Effector CD8-positive, alpha-beta T cell (primary cell): ENCODE measurements around the gene NKD2.
A peak's percentile ranks its signal among the peaks of the same experiment; 100 is the strongest.
"Not testable (repeated sequence)": the region's sequence is repeated elsewhere in the genome, so short reads cannot be mapped to it uniquely, and the experiment has no call there.

Experiments
- DNase-seq: peaks from one replicate; lab custom pipeline; 2025; lab: John Stamatoyannopoulos, UW
- total RNA-seq, 4 experiments: gene quantifications; one replicate each; lab custom pipeline; 2026; lab: John Stamatoyannopoulos, UW

The NKD2 gene, protein sequence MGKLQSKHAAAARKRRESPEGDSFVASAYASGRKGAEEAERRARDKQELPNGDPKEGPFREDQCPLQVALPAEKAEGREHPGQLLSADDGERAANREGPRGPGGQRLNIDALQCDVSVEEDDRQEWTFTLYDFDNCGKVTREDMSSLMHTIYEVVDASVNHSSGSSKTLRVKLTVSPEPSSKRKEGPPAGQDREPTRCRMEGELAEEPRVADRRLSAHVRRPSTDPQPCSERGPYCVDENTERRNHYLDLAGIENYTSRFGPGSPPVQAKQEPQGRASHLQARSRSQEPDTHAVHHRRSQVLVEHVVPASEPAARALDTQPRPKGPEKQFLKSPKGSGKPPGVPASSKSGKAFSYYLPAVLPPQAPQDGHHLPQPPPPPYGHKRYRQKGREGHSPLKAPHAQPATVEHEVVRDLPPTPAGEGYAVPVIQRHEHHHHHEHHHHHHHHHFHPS
- total RNA-seq, result 0 to 0.49 (median 0.27) reads per million in 4 experiments

GRCh38 chr5:1008451-1009358, at the start of gene NKD2:
NKD2 (plus strand) TSS chr5:1008802; CDS start chr5:1009058, 256 bp downstream.
- DNase-seq, result peak; percentile 17

- no peak for DNase-seq
Measured at GRCh38 chr5:959581-960531, 48.7 kb upstream of the NKD2 start.

DNA sequence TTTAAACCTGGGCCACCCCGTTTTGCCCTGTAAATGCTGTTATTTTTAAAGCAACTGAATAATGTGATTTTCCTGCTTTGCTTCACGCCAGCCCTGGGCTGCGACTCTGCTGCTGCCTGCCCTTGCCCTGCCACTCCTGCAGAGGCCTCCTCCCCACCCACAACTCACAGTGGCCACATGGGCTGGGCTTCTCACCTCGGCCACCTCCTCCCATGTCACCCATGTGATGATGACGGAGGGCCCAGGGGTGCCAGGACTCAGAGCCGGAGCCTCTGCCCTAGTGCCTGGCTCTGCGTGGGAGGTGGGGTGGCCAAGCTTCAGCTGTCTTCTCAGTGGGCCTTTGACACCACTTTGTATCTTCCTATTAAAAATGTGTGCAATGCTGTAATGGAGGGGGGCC, 48.1 kb upstream of the NKD2 start:
- no peak for DNase-seq

GRCh38 chr5:961002-961710, 47.4 kb upstream of the NKD2 start:
- no peak for DNase-seq

- DNase-seq, result no peak
Measured at GRCh38 chr5:961711-962240, 46.8 kb upstream of the NKD2 start.

GRCh38 chr5:962386-962785, 46.2 kb upstream of the NKD2 start:
- DNase-seq, result no peak

DNA sequence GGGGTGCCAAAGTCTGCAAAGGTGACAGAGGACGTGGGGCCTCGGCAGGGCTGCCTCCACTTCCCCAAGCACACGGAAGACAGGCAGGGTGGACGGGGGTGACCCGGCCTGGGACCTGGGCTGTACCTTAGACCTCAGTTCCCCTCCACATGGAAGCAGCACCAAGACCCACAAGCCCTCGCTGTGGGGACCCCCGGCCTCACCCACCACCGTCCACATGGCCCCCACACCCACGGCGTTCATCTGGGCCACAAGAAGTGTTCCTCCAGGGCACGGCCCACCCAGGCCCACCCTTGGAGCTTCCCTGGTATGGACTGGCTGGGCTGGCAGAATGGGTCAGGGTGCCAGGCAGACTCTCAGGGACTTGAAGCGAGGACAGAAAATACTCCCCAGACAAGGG, 45.8 kb upstream of the NKD2 start:
- DNase-seq, result no peak

DNA sequence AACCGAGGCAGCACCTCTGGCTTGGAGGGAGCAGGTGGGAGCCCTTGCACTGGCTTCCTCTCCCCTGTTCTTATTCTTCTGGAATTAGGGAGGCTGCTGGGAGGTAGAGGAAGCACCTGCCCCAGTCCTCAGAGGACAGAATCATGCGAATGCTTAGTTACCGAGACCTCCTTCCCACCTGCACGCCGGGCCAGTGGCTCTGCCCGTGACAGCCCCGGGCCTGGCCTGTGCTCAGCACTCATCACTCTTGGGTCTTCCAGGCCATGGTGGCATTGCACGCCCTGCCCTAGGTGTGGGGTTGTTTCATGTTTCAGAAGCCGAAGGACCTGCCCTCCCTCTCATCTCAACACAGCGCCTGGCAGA, 45.3 kb upstream of the NKD2 start:
- no peak for DNase-seq

DNA sequence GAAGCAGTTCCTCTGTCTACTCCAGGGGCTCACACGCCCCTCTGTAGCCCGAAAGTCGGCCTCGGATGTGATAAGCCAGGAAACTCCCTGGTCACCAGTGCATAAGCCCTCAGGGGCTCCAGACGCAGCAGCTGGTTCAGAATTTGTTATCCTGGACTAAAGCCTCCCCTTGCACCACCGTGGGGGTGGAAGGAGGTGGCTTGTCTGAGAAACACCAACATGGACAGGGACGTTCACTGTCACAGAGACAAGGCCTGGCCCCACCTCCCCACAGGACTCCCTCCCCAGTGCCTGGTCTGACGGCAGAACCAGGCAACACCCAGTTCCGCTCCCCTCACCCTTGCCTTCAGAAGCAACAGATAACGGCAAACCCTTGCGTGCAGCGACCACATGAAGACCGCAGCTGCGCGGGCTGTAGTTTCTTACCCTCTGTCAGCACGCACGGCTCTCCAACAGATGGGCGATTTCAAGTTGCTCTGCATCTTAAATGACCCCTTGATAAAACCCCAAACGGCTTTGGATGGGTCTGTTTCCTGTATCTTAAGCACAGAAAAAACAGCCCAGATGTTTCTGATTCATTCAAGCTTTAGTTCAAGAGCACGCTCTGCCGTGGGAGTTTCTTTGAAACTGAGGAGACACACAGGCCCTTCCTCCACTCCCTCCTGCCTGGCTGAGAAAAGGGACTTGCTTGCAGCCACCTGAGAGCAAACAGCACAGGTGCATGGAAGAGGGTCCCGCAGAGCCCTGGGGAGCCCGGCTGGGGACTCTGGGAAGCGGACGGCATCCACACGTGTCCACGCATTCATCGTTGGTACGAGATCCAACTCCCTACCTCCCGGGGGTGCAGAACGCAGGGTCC, 44.7 kb upstream of the NKD2 start:
- peak; percentile 11 for DNase-seq

DNA sequence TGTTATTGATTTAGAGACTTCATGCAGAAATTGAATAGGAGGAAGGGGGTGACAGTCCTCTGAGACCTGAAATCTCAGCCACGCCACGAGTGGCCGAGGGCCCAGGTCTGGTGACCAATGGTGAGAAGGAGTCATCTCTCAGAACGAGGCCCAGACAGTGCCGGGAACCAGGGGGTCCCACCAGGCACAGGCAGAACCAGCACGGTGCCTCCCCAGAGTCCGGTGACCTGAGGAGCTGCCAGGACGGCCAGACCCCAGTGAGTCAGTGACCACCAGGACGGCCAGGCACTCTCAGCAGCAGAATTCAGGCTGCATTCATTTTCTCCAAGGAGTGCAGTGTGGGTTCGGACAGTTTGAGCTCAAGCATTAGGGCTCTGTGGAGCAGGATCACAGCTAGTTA, 43.8 kb upstream of the NKD2 start:
- DNase-seq, result no peak

DNA sequence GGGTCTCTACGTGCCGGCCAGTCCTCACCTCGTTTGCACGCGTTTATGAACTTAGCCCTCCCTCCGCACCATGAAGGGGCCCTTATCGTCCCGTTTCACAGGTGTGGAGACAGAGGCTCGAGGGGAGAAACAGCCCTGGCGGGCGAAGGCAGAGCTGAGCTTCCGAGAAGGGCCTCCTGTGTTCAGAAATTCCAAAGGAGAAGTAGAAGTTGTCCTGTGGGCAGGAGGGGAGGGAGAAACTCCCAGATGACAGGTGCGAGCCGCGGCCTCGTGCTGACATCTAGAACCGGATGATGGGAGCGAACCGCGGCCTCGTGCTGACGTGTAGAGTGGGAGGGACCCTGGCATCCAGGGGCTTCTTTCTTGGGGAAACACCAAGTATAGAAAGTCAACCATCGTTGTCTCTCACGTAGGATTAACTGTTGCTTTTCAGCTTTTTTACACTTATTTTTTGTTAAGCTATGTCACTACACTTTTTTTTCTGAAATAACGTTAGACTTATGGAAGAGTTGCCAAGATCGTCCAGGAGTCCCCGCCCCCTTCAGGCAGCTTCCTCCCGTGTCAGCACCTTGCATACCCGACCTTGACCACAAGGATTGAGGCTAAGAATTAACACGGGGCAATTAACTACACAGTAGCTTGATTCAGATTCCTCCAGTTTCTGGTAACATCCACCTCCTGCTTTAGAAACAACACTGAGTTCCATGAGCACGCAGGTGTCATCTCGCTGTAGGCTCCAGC, 42.8 kb upstream of the NKD2 start:
- no peak for DNase-seq

DNA sequence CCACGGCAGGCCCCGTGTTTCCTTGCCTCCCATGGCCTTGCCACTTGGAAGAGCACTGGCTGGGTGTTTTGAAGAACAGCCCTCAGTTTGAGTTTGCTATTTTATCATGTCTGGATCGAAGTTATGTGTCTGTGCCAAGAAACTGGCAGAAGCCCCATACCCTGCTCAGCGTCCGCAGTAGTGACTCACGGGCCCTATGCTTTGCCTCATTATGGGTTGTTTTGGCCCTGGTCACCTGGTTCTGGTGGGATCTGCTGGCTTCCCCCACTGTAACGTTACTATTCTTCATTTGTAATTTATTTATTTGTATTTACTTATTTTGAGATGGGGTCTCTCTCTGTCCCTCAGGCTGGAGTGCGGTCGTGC, 42.3 kb upstream of the NKD2 start:
- no peak for DNase-seq

GRCh38 chr5:966941-967340, 41.7 kb upstream of the NKD2 start:
- no peak for DNase-seq

DNA sequence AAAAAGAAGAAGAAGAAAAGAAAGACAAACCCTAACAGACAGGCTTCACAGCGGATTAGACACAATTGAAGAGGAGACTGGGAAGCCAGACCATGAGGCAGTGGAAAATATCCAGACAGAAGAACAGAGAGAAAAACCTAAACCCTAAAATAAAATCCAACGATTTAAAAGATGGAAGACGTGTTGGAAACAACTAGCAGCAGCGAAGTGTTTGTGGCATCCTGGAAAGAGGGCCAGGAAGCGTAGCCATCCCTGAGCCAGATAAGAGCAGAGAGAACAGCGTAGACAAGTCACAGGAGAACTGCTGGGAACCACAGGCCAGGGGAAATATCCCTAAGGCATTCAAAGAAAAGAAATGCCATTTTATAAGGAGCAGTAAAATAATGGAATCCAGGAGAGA, 39.7 kb upstream of the NKD2 start:
- DNase-seq, result no peak

DNA sequence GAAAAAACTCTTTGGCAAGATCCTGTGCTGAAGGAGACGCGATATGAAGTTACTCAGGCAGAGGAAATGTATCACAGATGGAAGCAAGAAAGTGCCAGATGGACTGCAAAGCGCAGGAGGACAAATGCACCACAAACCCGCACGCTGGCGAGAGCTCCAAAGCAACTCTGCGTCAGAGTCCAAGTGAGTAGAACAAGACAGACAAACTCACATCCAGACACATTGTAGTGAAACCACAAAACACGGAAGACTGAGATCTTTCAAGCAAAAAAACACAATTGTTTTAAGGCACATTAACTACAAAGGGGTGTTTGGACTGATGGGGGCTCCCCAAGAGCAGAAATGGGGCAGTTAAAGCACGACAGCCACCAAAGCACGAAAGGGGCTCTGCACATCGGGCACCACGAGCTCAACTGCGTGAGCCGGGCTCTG, 39.2 kb upstream of the NKD2 start:
- DNase-seq, result no peak

- DNase-seq, result not testable (repeated sequence)
Measured at GRCh38 chr5:972575-972974, 36.0 kb upstream of the NKD2 start.

GRCh38 chr5:976849-977751, 31.5 kb upstream of the NKD2 start:
- DNase-seq, result no peak

- no peak for DNase-seq
Measured at GRCh38 chr5:978054-978453, 30.5 kb upstream of the NKD2 start.
